Body of pancreas (tissue), 4 donors: Measurements from ENCODE around the gene DPYD. TPM values are rescaled to one million over a fixed set of nuclear protein-coding genes. Genes with fewer than 3 reads are reported as not detected.

Source experiments
- ATAC-seq: fragments of 150-250 bp; one replicate; pipeline ENCODE4 v1.9.1; 2016
- DNase-seq, 4 donors: peaks; one replicate each; pipeline ENCODE4 v3.0.0-alpha.2; 2019
- H3K27ac ChIP-seq, 4 donors: fragments of 200-600 bp; sonication (generic); 1 replicate in 3 of 4; 2 replicates in 1 of 4; pipeline versions ENCODE4 v1.5.1 to v1.6.1; 2016 to 2019; ENCODE audit warnings: mild to moderate bottlenecking in 1 of 4, mixed read lengths in 1 of 4, moderate library complexity in 1 of 4
- H3K27me3 ChIP-seq, 2 donors: fragments of 200-600 bp; sonication (generic); one replicate each; pipeline ENCODE4 v1.6.0; 2016; ENCODE audit warnings: mild to moderate bottlenecking in 1 of 2
- H3K36me3 ChIP-seq, 2 donors: fragments of 200-600 bp; sonication (generic); replicated peaks in 1 of 2; 2 replicates each; pipeline ENCODE4 v1.5.1; 2016; ENCODE audit warnings: low read depth in 2 of 2; ENCODE audit not compliant: insufficient read depth in 1 of 2
- H3K4me1 ChIP-seq: fragments of 200-600 bp; sonication (generic); one replicate; pipeline ENCODE4 v1.6.0; 2016
- H3K4me3 ChIP-seq, 2 donors: fragments of 200-600 bp; sonication (generic); 1 replicate in 1 of 2; 2 replicates in 1 of 2; pipeline ENCODE4 v1.5.1; 2016 to 2019
- H3K9me3 ChIP-seq, 3 donors: fragments of 200-600 bp; sonication (generic); 1 replicate in 2 of 3; 2 replicates in 1 of 3; pipeline ENCODE4 v1.5.1; 2016
- CTCF ChIP-seq, 7 experiments: fragments of 450-650 bp in 4 of 7; fragments of 200-600 bp in 3 of 7; sonication (generic) in 3 of 7; IDR thresholded peaks; one replicate each; pipeline ENCODE4 v1.5.1; 2016 to 2019; ENCODE audit warnings: antibody characterized with exemption in 7 of 7
- POLR2A ChIP-seq, 3 donors: fragments of 450-650 bp; IDR thresholded peaks; one replicate each; pipeline ENCODE4 v1.6.1; 2016; ENCODE audit warnings: antibody characterized with exemption in 3 of 3, mild to moderate bottlenecking in 2 of 3
- WGBS, 2 donors: methylation state at CpG; one replicate each; pipeline ENCODE4 v1.1.5; 2017; 5-methylcytosine and 5-hydroxymethylcytosine counted together
- intact Hi-C: fragments of 100-400 bp; cut with DNase I; formaldehyde crosslinking; loops from one replicate; pipeline ENCODE4 v1.15.1; 2023
- total RNA-seq, 2 donors: library from RNA; depleted of rRNA; stranded (reverse); fragments of >200 nt; gene quantifications; one replicate each; pipeline ENCODE4 v1.1.0, GENCODE V29; 2016

Gene DPYD
- total RNA-seq, 2 donors from 2014 or later = 13.8 to 17.1 TPM

GRCh38 chr1:97942161-97943123, 21.6 kb upstream of the DPYD start:
- Histone ChIP-seq H3K27ac (no peak overlapping the region), H3K27me3 (no peaks in the 10 kb centered on the region), H3K4me1 (no peaks in the 10 kb centered on the region), H3K4me3 (no peak overlapping the region), H3K36me3 (no peaks in the 10 kb centered on the region), H3K9me3 (no peaks in the 10 kb centered on the region)
- intact Hi-C loops = no loop called here
- DNase-seq = no peak
- ATAC-seq = no peak
- WGBS, 2 donors = 28 to 29% methylated on average over 2 of the region's 2 CpGs
- no peak for TF ChIP-seq CTCF (IDR thresholded peaks at IDR 0.05)
- no peak for TF ChIP-seq POLR2A (IDR thresholded peaks at IDR 0.05)

GRCh38 chr1:97938285-97938642, 17.4 kb upstream of the DPYD start:
- TF ChIP-seq POLR2A (IDR thresholded peaks at IDR 0.05) (no peak), CTCF (IDR thresholded peaks at IDR 0.05) (no peak)
- H3K27me3 ChIP-seq = no peaks in the 10 kb centered on the region
- H3K4me1 ChIP-seq = no peaks in the 10 kb centered on the region
- H3K36me3 ChIP-seq = no peaks in the 10 kb centered on the region
- no peak overlapping the region for H3K4me3 ChIP-seq
- ATAC-seq (no peak), DNase-seq (no peak)
- intact Hi-C loops = no loop called here
- 45 to 70% methylated on average over 3 of the region's 3 CpGs for WGBS, 2 donors
- no peak overlapping the region for H3K27ac ChIP-seq
- H3K9me3 ChIP-seq = no peaks in the 10 kb centered on the region

GRCh38 chr1:97936976-97937375, 16.1 kb upstream of the DPYD start:
- no peak for DNase-seq
- Histone ChIP-seq H3K4me3 (no peak overlapping the region), H3K27me3 (no peaks in the 10 kb centered on the region), H3K9me3 (no peaks in the 10 kb centered on the region), H3K36me3 (no peaks in the 10 kb centered on the region), H3K4me1 (no peaks in the 10 kb centered on the region), H3K27ac (no peak overlapping the region)
- TF ChIP-seq CTCF (IDR thresholded peaks at IDR 0.05) (no peak), POLR2A (IDR thresholded peaks at IDR 0.05) (no peak)
- no peak for ATAC-seq
- WGBS, 2 donors = 59 to 77% methylated on average over 2 of the region's 2 CpGs
- intact Hi-C loops = no loop called here

- Histone ChIP-seq H3K4me3 (no peak overlapping the region), H3K27me3 (no peaks in the 10 kb centered on the region), H3K4me1 (no peaks in the 10 kb centered on the region), H3K36me3 (no peaks in the 10 kb centered on the region), H3K9me3 (no peaks in the 10 kb centered on the region), H3K27ac (no peak overlapping the region)
- no peak for DNase-seq
- intact Hi-C loops = no loop called here
- TF ChIP-seq CTCF (IDR thresholded peaks at IDR 0.05) (no peak), POLR2A (IDR thresholded peaks at IDR 0.05) (no peak)
- no peak for ATAC-seq
- WGBS, 2 donors = 67 to 68% methylated on average over 6 of the region's 6 CpGs
These were observed 13.7 kb upstream of the DPYD start for GRCh38 chr1:97934491-97934890.
